ENCODE results near the gene ARHGEF3. TPM values are rescaled to one million over a fixed set of nuclear protein-coding genes. Genes with fewer than 3 reads are reported as not detected.

The ARHGEF3 gene
- total RNA-seq, 1 donor from 2014 or later = 16.5 TPM

DNA sequence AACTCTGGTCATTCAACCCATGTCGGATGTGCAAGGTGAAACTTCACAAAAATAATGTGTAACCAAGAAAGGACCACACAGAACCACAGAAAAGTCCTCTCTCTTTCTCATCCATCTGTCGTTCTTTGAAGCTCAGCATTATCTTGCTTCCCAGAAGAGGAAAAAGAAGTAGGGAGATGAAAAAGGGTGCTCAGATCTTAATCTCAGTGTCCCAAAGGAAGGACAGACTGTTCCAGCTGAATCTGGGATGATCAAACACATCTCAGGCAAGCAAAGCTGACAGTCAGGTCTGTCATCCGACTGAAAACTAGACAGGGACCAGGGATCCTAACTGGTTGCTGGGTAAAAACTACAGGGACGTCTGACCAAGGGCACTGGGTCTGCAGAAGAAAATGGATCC, 16.2 kb downstream of the ARHGEF3 start:
- H3K27ac ChIP-seq (replicated peaks) = peak overlapping the region; percentile 80
- intact Hi-C loops (cut with micrococcal nuclease) = no loop called here
- H3K4me1 ChIP-seq = peaks cover 95% of the 10 kb centered on the region
- TF ChIP-seq CTCF (IDR thresholded peaks at IDR 0.05; ENCODE audit: borderline replicate concordance) = no peak
- no peak for DNase-seq
- H3K9me3 ChIP-seq (replicated peaks) = no peaks in the 10 kb centered on the region
- H3K27me3 ChIP-seq (ENCODE audit: low read depth) = no peaks in the 10 kb centered on the region
- no peak overlapping the region for H3K4me3 ChIP-seq
- H3K36me3 ChIP-seq = no peaks in the 10 kb centered on the region

DNA sequence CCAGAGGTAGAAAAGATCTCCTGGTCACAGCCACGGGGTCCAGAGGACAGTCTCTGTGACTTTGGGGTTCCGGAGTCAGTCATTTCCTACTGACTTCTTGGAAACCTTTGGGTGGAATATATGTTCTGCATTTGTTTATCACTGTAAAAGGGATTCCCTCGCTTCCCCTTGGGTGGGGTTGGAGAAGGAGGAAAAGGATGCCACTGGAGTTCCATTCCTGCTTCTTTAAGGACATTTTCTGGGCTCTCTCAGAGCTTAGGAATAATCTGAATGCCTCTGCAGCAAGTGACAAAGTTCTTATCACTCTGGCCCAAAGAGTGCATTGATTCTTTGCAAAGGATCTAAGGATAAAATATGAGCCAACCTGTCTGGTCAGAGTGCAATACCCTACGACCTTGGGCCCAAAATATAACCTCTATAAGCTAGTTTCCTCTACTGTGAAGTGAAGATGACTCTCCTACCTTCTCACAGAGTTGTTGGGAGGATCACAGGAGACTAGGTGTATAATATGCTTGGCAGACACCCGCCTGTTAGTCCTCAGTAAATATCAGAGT, 17.2 kb downstream of the ARHGEF3 start:
- DNase-seq = no peak
- no peaks in the 10 kb centered on the region for H3K9me3 ChIP-seq (replicated peaks)
- intact Hi-C loops (cut with micrococcal nuclease) = no loop called here
- no peaks in the 10 kb centered on the region for H3K36me3 ChIP-seq
- H3K4me1 ChIP-seq = peaks cover 87% of the 10 kb centered on the region
- no peak for TF ChIP-seq CTCF (IDR thresholded peaks at IDR 0.05; ENCODE audit: borderline replicate concordance)
- H3K27me3 ChIP-seq (ENCODE audit: low read depth) = no peaks in the 10 kb centered on the region
- H3K27ac ChIP-seq (replicated peaks) = peak overlapping the region; percentile 80
- no peak overlapping the region for H3K4me3 ChIP-seq

DNA sequence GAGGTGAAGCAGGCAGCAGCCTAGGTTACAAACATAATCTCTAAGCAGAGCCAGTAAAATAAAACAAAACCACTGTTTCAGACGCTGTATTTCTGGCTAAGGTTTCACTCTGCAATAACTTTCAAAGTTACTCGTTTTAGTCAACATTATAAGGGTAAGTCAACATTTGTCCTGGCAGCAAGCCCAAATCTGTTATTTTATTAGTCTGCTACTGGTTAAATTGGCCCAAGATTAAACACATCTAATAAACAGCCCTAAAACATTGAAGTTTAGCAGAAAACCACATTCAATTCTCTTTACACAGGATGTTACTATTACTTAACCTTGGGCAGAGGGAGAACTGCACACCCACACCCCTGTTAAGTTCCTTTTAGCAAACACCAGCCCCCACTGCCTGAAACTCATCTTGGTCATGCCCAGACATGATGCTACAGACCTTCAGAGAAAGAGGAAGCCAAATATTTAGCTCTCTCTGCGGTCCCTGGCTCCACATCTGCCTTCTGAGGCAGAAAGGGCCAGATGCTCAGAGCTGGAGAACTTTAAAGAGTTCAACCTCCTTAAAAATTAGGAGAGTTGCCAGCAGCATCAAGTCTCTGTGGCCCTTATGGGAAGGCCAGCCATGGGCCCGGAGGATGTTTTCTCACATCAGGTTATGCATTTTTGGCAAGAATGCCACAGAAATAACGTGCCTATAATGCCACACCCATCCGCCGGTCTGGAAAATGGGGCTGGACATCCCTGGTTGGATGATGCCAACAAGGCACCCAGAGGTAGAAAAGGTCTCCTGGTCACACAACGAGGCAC, 17.9 kb downstream of the ARHGEF3 start:
- DNase-seq = no peak
- H3K27ac ChIP-seq (replicated peaks) = peak overlapping the region; percentile 80
- H3K9me3 ChIP-seq (replicated peaks) = no peaks in the 10 kb centered on the region
- H3K4me1 ChIP-seq = peaks cover 87% of the 10 kb centered on the region
- no peak for TF ChIP-seq CTCF (IDR thresholded peaks at IDR 0.05; ENCODE audit: borderline replicate concordance)
- no peaks in the 10 kb centered on the region for H3K36me3 ChIP-seq
- no peak overlapping the region for H3K4me3 ChIP-seq
- intact Hi-C loops (cut with micrococcal nuclease) = no loop called here
- H3K27me3 ChIP-seq (ENCODE audit: low read depth) = no peaks in the 10 kb centered on the region

- DNase-seq = no peak
- H3K4me3 ChIP-seq = no peak overlapping the region
- H3K27me3 ChIP-seq (ENCODE audit: low read depth) = no peaks in the 10 kb centered on the region
- no peaks in the 10 kb centered on the region for H3K36me3 ChIP-seq
- TF ChIP-seq CTCF (IDR thresholded peaks at IDR 0.05; ENCODE audit: borderline replicate concordance) = no peak
- H3K4me1 ChIP-seq = peaks cover 87% of the 10 kb centered on the region
- peak overlapping the region; percentile 80 for H3K27ac ChIP-seq (replicated peaks)
- intact Hi-C loops (cut with micrococcal nuclease) = no loop called here
- H3K9me3 ChIP-seq (replicated peaks) = no peaks in the 10 kb centered on the region
Measured at GRCh38 chr3:56782906-56783305, 18.8 kb downstream of the ARHGEF3 start.

GRCh38 chr3:56782215-56782614, 19.5 kb downstream of the ARHGEF3 start:
- Histone ChIP-seq H3K27ac (replicated peaks) (peak overlapping the region; percentile 80), H3K27me3 (ENCODE audit: low read depth) (no peaks in the 10 kb centered on the region), H3K4me3 (no peak overlapping the region), H3K36me3 (no peaks in the 10 kb centered on the region), H3K4me1 (peaks cover 87% of the 10 kb centered on the region), H3K9me3 (replicated peaks) (no peaks in the 10 kb centered on the region)
- DNase-seq = no peak
- intact Hi-C loops (cut with micrococcal nuclease) = no loop called here
- TF ChIP-seq CTCF (IDR thresholded peaks at IDR 0.05; ENCODE audit: borderline replicate concordance) = no peak
